SH-SY5Y (cell line): Measurements from ENCODE around the gene VEZT.

Experiments used
- GATA2 ChIP-seq: IDR thresholded peaks from 2 replicates; pipeline ENCODE4 v1.6.1; 2011; ENCODE audit warnings: mild to moderate bottlenecking, low read depth, low read length
- GATA3 ChIP-seq: IDR thresholded peaks from 2 replicates; pipeline ENCODE4 v1.6.1; 2011; ENCODE audit warnings: low read depth, mild to moderate bottlenecking, low read length, moderate library complexity

VEZT gene

GRCh38 chr12:95303476-95303875 is 85.9 kb downstream of the VEZT start:
- no peak for TF ChIP-seq GATA2
- TF ChIP-seq GATA3, result no peak

GRCh38 chr12:95304673-95305198 is 87.1 kb downstream of the VEZT start:
- TF ChIP-seq GATA3, result no peak
- no peak for TF ChIP-seq GATA2

- no peak for TF ChIP-seq GATA3
- TF ChIP-seq GATA2, result no peak
Observed at GRCh38 chr12:95312656-95313055, 95.0 kb downstream of the VEZT start.

- TF ChIP-seq GATA2 (no peak), GATA3 (no peak)
Observed at GRCh38 chr12:95316798-95317197, 99.2 kb downstream of the VEZT start.

DNA sequence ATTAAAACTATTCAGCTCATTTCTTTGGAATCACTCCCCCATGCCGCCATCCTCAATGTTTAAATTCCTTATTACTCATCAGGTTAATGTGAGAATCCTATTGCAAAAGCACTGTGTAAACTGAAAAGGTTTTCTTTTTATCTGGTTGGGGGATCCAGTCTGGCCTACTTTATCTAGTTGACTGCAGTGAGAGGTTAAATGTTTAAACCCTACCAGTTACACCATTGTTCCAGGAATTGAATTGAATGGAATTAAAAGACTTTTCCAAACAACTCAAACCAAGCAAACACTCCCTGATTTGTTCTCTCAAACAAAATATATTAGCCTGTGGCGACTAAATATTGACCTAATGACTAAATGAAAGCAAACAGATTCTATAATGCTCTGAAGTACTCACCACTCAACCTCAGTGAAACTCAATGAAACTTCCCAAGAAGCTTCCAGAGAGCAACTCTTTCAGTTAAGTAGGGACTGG is 100.5 kb downstream of the VEZT start:
- no peak for TF ChIP-seq GATA2
- no peak for TF ChIP-seq GATA3

GRCh38 chr12:95319694-95320331 is 102.2 kb downstream of the VEZT start:
- TF ChIP-seq GATA3, result no peak
- no peak for TF ChIP-seq GATA2

DNA sequence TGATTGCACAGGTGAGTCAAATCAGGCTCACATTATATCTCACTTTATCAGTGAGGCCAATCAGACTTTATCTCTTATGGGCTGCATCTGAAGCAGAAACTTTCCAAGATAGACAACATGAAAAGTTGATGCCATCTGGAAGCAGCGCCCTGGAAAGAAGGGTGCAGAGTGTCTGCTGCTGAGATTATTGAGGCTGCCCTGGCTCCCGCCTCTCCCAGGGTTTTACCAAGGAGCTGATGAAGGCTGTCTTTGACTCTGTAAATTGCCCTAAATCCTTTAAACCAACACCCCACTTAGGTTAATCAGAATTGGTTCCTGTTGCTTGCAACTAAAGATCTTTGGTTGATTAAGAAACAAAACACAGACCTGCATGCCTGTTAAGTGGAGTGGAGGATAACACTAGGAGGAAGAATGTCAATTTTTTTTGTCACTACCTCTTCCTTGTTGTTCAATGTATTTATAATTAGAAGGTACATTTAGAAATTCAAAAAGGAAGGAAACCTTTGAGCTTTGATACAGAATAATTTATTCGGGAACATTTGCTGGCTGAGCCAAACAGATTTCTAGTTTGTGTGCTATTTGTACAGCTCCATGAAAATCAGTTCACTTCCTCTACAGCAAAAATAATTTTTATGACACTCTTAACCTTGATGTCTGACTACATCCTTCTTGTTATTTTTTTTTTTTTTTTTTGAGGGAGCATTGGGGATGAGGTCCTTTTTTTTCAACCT is 104.1 kb downstream of the VEZT start:
- no peak for TF ChIP-seq GATA2
- no peak for TF ChIP-seq GATA3

- TF ChIP-seq GATA3, result no peak
Observed at GRCh38 chr12:95322326-95322725, 104.7 kb downstream of the VEZT start.

- TF ChIP-seq GATA2, result no peak
- no peak for TF ChIP-seq GATA3
Observed at GRCh38 chr12:95323212-95323611, 105.6 kb downstream of the VEZT start.

DNA sequence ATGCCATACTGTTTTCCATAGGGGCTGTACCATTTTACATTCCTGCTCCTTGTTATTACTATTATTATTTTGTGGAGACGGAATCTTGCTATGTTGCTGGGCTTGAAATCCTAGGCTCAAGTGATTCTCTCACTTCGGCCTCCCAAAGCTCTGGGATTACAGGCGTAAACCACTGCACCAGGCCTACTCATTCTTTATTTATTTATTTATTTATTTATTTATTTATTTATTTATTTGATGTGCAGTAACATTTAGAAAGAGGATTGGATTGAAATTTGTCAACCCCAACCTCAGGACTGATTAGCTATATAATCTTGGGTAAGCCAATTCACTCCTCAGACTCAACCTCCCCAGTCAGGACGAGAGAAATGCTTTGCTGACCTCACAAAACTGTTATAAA is 107.9 kb downstream of the VEZT start:
- TF ChIP-seq GATA2 (no peak), GATA3 (no peak)

DNA sequence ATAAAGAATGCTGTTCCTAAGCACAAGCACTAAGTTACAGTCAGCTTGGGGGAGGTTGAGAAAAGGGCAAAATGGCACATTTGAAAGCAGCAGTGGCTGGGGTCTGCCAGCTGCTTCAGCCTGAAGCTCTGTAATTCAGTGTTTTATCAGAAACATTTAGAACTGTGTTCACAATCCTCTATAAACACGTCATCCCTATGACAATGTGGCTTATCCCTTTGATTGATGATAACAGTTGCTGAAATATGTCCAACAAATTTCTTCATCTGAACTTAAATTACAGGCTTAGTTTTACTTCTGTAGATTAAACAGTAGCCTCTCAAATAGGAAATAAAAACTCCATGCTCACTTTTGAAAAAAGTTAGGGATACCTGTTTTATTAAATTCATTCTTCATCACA is 108.8 kb downstream of the VEZT start:
- TF ChIP-seq GATA3, result no peak
- TF ChIP-seq GATA2, result no peak

GRCh38 chr12:95326855-95327254 is 109.2 kb downstream of the VEZT start:
- TF ChIP-seq GATA2 (no peak), GATA3 (no peak)

DNA sequence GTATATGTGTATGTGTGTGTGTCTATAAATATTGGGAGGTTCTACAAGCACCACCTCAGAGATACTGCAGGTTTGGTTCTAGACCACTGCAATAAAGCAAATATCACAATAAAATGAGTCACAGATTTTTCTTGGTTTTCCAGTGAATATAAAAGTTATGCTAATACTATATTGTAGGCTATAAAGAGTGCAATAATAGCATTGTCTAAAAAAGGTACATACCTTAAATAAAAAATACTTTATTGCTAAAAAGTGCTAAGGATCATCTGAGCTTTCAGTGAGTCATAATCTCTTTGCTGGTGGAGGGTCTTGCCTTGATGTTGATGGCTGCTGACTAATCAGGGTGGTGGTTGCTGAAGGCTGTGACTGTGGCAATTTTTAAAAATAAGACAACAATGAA is 111.1 kb downstream of the VEZT start:
- no peak for TF ChIP-seq GATA3
- no peak for TF ChIP-seq GATA2

DNA sequence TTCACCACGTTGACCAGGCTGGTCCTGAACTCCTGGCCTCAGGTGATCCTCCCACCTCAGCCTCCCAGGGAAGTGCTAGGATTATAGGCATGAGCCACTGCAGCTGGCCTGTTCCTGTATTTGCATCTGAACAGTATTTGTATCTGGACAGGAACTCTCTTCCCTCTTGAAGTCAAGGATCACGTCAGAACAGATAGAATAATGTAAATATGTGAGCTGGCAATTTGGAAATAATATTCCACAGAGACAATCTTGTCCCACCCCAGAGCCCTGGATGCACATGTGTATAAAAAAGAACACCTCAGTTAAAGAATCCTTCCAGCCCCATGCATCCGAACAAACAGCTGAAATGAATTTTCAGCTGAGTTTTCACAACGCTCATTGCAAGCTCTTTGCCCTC is 118.3 kb downstream of the VEZT start:
- no peak for TF ChIP-seq GATA2

DNA sequence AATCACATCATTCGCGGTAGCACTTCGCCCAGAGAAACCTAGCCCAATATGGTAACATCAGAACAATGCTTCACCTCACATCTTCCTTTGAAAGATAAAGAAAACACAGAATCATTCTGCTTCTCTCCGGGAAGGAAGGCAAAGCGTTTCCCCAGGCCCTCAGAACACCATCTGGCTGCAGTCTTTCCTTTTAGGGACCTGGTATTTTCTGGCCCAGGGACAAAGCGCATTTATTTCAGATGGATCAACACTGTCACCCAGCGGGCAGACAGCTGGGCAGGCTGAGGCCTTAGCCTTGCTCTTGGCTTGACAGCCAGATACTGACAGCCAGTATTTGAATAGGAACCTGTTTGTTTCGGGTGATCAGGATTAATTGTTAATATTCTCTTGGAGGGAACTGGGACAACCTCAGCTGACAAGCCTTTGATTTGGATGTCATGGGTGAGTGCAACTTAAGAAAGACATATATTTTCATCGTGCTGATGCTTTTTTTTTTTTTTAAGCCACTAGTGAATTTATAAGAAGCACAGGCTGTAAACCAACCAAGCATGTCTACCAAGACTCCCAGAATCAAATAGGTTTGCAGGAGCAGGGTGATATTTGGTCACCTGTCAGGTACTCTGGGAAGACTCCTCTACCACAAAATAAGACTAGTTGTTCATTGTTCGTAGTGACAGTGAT is 118.9 kb downstream of the VEZT start:
- TF ChIP-seq GATA2 (no peak), GATA3 (no peak)
